ENCODE measurements around the gene PPCDC.
A peak's percentile ranks its signal among the peaks of the same experiment; 100 is the strongest.

PPCDC gene

DNA sequence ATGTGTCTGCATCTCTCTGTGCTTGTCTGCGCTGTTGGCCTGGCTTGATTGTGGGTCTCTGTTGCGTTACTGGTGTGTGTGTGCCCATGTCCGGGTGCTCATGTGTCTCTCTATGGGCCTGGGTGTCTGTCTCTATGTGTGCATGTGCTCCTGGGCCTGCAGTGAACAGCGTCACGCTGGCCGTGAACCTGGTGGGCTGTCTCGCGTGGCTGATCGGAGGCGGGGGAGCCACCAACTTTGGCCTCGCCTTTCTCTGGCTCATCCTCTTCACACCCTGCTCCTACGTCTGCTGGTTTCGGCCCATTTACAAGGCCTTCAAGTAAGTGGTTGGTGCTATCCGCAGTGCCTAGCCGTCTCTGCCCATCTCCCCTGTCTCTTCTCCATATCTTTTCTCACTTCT lies 7.0 kb upstream of the PPCDC start:
- DNase-seq, result no peak

DNA sequence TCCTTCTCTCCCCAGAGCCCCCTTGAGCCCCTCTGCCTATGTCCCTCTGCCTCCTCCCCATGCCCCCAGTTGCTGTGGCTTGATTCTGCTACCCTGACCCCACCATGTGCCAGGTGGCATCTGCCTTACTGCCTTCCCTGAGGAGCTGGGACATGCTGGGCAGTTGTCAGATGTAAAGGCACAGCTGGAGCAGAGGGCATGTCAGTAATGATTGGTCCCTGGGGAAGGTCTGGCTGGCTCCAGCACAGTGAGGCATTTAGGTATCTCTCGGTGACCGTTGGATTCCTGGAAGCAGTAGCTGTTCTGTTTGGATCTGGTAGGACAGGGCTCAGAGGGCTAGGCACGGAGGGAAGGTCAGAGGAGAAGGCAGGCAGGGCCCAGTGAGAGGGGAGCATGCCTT lies 3.5 kb upstream of the PPCDC start:
- DNase-seq, result no peak

DNA sequence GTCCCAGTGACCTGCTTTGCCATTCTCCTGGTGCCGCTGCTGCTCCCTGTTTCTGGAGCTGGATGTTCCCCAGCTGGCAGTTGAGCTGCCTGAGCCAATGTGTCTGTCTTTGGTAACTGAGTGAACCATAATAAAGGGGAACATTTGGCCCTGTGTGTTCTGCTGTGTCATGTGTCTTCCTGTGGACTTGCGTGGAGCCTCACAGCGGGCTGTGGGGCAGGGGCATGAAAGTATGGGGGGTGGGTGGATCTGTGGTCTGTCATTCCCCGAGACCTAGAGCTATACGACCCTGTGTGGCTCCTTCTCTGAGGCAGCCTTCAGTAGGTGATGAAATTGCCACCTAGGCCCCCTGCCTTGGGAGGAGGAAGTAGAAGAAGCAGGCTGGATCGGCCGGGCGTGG lies 2.0 kb upstream of the PPCDC start:
- DNase-seq, result no peak

DNA sequence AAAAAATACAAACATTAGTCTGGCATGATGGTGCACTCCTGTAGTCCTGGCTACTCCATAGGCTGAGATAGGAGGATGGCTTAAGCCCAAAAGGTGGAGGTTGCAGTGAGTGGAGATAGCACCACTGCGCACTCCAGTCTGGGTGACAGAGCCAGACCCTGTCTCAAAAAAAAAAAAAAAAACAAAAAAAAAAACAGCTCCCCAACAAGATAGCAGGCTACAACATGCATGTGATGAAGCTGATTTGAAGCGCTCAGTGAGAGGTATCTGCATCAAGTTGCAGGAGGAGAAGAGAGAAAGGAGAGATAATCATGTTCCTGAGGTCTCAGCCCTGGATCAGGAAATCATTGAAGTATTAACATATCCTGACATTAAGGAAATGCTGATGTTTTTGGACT lies 608 bp upstream of the PPCDC start:
- no peak for DNase-seq

DNA sequence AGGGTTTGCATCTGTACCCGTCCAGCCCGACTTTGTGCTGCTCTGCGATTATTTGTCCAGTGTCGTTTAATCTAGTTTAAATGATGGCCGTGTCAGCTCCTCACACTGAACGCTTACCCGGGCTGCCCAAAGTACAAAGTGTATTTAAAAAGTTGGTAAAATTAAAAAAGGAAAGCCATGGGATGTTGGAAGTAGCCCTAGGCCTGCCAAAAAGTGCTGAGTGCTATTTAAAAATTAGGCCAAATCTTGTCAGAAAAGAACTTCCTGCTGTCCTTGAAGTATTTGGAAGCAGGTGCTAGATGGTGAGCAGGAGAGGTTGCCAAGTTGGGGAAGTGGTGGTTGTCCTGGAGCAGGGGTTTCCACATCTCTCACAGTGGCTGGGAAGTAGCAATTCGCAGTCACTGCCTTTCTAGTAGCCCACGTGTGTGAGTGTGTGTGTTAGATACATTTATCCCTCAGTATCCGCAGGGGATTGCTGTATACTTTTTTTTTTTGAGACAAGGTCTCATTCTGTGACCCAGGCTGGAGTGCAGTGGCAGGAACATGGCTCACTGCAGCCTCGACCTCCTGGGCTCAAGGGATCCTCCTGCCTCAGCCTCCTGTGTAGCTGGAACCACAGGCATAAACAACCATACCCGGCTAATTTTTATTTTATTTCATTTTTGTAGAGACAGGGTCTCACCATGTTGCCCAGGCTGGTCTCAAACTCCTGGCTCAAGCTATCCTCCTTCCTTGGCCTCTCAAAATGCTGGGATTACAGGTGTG lies 664 bp downstream of the PPCDC start:
- no peak for DNase-seq

DNA sequence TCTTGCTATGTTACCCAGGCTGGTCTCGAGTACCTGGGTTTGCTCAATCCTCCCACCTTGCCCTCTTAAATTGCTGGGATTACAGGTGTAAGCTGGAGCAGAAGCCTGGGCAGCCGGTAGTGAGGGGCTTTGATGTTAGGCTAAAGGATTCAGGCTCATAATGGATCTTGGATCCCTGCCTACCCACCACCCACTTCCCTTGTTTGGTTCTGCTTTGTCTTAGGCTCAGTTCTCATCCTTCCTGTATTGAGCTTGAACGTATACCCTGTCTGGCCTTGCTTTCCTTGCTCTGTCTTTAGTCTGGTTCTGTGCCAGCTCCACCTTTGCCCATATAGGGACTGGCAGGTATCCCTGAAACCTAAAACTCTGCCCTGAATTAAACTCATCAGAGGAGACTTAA lies 1.7 kb downstream of the PPCDC start:
- DNase-seq, result no peak

DNA sequence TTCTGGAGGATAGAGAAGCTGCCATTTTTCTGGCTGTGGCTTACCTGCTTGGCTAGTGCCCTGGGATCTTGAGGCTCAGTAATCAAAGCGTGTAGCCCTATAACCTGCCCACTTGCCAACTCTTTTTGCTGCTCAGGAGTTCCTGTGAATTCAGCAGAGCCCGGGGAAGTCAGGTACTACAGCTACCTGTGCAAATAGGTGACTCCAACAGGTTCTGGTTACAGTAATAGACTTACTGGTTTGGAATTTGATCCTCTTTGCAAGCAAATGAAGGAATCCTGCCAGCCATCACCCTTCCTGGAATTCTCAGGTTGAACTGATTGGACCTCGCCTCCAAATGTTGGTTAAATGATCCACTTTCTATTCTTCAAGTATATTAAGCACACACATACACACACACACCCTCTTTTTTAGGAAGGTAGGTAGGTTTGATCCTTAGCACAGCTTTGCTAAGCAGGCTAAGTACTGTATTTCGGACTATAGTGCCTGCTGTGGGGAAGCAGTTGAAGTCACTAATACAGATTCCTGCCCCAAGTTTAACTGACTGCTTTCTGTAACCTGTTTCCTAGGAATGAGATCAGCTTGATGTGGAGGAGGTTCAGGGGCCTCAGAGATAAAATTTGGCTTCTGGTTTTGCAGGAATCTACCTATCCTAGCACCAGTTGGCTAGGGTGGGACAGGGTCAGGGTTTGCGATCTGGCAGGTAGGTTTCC lies 2.3 kb downstream of the PPCDC start:
- no peak for DNase-seq

DNA sequence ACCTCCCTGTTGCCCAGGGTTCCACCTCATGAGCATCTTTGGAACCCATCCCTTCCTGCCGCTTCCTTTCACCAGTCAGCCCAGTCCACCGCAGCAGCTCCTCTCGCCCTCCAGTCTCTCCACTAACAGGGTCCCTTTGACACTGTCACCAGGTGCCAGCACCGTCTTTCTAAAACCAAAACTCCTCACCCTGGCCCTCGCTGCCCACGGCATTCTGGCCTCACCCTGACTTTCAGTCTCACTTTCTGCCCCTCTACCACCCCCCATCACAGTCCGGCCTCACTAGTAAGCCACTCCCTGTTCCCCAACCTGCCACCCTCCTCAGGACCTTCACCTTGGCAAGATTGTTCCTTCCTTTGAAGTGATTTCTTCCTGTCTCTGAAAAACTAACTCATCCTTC lies 4.2 kb downstream of the PPCDC start:
- no peak for DNase-seq

DNA sequence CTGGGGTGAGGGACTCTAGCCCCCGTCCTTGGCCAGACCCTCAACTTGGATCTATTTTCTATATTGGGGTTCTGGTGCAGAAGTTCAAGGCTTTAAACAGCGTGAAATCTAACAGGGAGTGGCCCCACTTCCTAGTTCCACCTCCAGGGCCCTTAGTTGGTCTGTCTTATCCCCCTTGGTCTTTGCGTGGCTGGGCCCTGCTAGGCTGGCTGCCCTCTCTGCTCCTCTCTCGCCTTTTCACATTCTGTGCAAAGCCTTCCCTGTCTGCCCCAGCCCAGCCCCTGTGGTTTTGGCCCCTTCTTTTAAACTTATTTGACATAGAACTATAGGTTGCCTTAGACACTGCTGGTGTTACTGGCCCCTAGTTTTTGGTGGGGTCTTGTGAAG lies 5.6 kb downstream of the PPCDC start:
- no peak for DNase-seq

DNA sequence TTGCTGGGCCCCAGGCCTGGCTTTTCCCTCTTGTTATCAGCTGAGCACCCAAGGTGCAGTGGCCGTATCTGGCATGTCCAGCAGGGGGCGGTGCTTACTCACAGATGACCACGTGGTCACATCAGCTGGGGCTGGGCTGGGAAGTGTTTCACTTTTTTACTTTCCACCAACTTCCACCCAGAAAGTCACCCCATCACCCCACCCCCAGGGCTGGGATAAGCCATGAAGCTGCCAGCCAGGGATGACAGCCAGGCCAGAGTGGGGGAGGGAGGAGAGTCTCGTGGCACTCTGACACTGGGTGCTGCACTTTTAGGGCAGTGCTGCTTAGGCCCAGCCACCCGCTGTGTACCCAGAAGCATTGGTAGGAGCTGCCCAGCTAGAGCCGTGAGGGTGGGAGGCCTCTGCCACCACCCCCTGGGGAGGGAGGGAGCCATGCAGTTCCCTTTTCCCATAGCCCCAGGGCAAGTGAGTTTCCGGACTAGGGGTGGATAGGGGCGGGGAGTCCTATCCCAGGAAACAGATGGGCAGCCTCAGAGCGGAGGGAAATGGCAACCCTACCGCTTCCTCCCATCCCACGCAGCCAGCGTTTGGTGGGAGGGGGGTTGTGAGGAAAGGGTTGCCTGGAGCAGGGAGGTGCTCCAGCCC lies 6.1 kb downstream of the PPCDC start:
- DNase-seq, result peak; percentile 96

DNA sequence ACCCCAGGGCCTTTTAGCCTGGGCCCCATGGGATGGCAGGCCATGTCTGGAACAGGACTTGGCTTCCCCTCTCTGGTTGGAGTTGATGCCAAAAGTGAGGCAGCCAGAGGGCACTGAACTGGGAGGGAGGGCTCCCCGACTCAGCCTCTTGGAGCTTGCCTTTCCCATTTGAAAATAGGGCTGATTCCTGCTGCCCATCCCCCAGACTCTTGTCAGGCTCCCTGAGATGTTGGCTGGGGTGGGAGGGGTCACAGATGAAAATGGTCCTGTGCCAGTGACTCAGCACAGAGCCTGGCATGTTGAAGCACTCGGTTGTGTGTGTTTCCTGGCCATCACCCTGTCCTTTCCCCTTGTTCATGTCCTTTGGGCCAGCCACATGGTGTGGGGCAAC lies 6.6 kb downstream of the PPCDC start:
- no peak for DNase-seq

DNA sequence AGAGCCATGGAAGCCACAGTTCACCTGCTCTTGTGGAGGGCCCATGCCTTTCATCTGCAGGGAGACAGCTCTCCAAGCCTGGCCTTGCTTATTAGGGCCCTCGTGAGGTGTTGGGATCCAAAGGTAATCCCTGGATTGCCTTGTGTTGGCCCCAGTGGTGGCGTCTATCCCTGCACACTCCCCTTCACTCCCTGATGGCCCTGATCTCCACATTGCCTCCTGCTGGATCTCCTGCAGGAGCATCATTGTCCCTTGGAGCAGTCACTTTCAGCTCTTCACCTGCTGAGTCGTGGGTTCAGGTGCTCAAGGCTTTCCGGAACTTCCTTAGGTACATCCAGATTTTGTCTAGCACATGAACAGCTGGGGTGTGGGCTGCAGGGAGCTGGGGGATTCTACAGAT lies 7.0 kb downstream of the PPCDC start:
- DNase-seq, result no peak

DNA sequence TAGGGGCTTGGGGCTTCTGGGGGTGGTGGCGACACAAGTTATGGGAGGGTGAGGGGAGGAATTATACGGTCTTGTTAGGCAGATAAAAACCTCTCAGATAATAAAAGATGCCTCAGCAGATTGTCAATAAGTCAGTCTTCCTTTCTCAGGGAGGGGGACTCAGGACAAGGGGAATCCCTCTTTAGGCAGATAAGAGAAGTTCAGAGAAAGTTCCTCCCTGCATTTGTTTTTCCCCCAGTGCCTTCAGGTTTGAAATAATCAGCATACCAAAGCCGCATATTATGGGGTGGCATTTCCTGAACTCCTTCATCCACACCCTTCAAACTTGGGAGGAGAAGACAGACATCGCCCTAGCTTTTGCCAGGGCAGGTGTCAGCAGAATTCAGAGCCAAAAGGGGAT lies 8.5 kb downstream of the PPCDC start:
- no peak for DNase-seq

DNA sequence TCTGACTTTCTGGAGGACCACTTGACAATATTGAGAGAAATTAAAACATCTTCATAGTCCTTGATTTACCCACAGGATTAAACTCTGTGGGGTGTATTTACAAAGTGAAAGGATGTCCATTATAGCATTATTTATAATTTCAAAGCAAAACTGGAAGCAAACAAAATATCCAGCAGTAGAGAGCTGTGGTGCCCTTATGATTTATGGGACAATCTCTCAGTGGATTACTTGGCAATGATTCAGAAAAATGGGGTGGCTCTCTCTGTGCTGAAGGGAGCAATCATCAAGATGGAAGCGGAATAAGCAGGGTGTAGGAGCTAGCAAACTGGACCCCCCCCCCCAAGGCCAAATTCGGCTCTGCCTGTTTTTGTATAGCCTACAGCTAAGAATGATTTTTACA lies 9.0 kb downstream of the PPCDC start:
- no peak for DNase-seq

DNA sequence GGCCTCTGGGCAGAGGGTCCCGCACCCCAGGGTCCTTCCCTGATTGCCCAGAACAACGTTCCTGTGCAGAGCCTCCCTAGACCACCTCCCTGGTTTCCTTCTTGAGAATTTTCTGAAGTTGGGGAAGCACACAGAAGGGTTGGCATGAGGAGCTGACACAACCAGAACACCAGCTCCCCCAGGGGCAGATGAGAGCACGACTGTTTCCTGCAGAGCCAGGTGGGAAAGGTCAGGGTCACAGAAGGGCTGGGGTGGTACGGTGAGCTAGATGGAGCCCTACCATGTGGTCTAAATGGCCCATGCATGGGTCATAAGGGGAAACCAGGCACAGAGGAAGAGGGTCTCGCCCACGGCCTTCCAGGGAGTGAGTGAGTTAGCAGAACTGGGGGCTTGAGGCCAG lies 10.4 kb downstream of the PPCDC start:
- DNase-seq, result no peak

DNA sequence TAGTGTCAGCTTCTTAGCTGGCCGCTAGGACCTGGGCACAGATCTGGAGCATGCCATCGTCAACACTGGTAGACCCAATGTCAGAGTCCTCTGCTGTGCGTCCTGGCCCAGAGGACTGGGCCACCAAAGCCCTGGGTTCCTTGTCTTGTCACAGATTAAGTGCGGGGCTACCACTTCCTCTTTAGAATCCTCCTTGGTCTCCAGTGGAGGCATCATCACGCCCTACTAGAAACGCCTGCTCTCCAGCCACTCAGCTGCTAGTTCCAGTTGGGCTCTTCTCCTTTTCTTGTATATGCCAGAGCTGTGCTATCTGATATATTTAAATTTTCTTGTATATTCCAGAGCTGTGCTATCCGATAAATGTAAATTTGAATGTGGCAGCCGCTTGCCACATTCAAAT lies 11.2 kb downstream of the PPCDC start:
- no peak for DNase-seq

DNA sequence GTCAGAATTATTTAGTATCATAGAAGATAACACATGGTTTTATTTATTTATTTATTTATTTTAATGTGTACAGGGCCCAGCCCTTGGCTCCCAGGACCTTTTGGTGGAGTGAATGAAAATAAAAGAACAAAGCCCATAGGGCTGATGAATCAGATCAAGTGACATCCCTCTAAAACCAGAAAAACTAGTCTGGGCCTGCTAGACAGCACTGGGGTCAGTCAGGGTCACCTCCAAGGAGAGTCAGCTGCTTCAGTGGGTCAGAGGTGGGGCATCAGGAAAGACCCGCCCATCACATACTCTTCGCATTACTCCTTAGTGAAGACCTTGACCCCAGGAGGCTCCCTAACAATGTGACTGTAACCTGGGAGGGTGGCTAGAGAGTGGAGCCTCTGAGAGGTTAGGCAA lies 12.8 kb downstream of the PPCDC start:
- no peak for DNase-seq

DNA sequence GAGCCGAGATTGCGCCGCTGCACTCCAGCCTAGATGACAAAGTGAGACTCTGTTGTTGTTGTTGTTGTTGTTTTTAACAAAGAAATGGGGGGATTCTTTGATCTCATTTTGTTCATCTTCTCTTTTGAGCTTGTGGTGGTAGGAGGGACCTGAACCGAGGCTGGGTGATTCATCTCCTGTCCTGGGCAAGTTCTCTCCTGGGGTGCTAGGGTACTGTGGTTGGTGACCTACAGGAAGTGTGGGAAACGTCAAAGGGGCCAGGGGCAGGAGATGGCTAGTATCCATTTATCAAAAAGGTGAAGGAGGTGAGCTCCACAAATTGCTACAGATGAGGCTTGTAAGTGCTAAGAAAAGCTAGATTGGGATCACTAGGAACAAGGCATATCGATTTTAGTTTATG lies 14.3 kb downstream of the PPCDC start:
- DNase-seq, result no peak

DNA sequence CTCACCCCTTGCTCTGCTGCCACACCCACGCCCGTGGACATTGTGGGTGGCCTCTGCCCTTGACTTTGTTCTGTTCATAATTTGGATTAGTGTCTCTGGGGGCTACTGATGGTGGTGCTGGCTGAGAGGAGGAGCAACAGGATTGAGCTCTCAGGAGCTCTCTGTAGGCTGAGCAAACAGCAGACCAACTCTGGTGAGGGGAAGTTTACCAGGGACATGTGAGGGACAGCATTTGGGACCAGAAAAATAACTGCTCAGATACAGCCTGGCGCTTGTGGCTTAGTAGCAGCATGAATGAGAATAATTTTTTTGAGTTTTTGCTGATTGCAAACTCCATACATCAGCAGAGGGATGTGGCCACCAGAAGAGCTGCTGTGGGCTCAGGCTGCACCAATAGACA lies 14.8 kb downstream of the PPCDC start:
- no peak for DNase-seq

DNA sequence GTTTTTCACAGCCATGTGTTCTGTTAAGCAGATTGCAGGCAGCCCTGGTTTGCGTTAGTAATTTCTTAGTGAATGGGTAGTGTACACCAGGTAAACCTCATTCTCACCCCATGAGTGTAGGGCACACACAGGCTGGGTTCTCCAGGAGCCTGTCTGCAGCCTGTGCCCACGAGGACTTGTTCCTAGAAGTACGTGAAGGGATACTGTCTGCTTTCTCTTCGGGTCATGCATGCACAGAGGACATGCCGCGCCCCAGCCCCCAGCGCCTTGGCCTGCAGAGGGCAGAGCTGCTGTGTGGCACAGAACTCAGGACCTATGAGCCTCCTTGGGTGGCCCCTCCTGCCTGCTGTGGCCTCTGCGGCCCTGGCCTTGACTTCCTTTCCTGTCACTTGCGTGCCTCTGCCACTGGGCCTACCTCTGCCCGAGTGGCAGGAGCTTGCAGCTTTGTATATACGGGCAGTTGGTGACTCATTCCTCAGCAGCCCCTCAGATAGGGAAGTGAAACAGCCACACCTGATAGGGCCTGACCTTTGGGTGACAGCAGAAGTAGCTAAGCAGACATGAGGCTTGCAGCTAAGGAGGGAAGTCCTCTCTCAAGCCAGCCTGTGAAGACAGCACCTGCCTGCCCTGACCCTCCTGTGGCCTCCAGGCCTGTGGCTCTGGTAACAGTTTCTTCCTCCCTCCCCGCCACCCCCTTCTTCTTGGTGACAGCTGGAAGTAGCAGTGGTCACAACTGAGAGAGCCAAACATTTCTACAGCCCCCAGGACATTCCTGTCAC lies 19.5 kb downstream of the PPCDC start:
- peak; percentile 82 for DNase-seq

DNA sequence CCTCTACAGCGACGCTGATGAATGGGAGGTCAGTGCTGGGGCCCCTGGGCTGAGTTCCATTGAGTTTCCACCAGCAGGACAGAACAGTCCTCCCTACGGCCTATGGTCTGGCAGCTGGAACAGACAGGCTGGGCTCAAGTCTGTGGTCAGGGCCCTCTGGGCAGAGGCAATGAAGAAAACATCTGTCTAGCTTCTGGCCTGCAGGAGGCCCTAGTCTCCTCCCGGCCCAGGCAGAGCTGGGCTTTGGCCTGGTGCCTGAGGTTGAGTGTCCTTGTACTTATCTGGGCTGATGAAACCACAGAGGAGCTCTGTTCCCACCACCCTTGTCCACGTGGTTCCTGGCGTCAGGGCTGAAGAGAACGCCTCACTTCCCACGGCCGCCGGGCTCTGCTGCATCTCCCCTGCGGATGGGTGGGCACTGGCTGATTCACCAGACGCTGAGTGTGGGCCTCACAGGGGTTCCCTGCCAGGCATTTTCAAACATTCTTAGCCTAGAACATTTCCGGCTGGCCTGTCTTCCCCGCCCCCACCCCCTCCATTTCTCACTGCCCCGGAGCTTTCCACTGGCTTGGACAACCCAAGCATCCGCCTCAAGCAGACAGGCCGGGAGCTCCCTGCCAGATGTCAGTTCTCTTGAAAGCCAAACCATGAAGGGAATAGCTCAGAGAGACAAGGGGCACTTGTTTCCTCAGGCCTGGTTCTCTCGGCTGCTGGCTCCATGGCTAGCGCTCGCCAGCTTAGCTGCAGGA lies 20.3 kb downstream of the PPCDC start:
- no peak for DNase-seq

DNA sequence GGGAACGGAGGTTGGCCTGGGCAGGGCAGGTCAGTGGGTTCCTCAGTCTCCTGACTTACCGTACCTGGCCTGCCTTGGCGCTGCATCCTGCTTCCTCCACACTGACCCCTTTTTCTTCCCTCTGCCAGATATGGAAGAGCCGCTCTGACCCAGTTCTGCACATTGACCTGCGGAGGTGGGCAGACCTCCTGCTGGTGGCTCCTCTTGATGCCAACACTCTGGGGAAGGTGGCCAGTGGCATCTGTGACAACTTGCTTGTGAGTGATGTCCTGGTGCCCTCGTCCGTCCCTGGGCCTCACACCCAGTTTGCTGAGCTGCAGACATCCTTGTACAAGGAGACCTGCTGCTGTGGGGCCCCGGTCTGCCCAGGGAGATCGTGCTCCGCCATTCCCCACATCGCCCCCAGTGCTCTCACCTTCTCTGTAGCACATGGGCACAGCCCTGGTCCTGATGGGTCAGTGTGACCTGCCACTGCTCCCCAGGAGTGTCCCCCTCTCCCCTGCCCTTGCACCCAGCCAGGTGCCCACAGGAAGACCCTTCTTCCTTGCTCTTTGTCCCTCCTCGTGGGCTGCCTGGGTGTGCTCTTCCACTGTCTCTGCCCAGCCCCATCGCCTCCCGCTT lies 21.0 kb downstream of the PPCDC start:
- DNase-seq, result no peak

Measured in activated effector memory CD4-positive, alpha-beta T cell treated with anti-CD3 and anti-CD28 coated beads, Interleukin-2, amount 50 U/mL, for 16 hours (primary cell).